HEK293T (cell line): Measurements from ENCODE around the gene SLC26A2.

ENCODE experiments used
- FOXM1 ChIP-seq: fragments of 450-650 bp; IDR thresholded peaks from 2 replicates; pipeline ENCODE4 v1.6.1; 2017; ENCODE audit warnings: mild to moderate bottlenecking, borderline replicate concordance
- NFRKB ChIP-seq: fragments of 450-650 bp; IDR thresholded peaks from 2 replicates; pipeline ENCODE4 v1.6.1; 2016; ENCODE audit warnings: mild to moderate bottlenecking, moderate library complexity

DNA sequence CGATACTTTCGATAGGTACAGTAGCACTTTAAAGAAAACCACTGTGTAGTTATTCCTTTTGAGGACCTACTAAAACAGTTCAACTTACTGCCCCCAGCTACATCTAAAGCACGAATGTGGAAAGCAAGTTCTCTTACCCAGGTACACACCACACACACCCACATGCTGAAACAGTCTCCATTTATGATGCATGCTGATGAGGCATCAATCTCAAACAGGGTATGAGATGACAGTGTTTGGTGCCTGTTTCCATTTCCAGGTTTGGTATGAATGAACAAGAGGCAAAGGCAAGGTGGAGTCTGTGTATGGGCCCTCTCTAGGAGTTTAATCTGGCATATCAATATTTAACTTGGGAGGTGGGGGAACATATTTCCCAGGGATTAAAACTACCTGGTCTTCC lies 53.9 kb downstream of the SLC26A2 start:
- TF ChIP-seq NFRKB = no peak
- TF ChIP-seq FOXM1 = no peak
